Breast epithelium (tissue), 3 donors: ENCODE measurements around the gene SH2D3C.

Experiments used
- POLR2AphosphoS5 ChIP-seq, 3 donors: sonication (generic); formaldehyde crosslinking; IDR thresholded peaks; one replicate each; pipeline ENCODE4 v1.6.1; 2017; ENCODE audit warnings: antibody characterized with exemption in 3 of 3
- TF ChIP-seq, protein P1 (sequence below), 3 donors: fragments of 450-650 bp; IDR thresholded peaks; one replicate each; pipeline ENCODE4 v1.5.1; 2016 to 2017; ENCODE audit warnings: antibody characterized with exemption in 3 of 3, mild to moderate bottlenecking in 3 of 3, moderate library complexity in 3 of 3

DNA sequence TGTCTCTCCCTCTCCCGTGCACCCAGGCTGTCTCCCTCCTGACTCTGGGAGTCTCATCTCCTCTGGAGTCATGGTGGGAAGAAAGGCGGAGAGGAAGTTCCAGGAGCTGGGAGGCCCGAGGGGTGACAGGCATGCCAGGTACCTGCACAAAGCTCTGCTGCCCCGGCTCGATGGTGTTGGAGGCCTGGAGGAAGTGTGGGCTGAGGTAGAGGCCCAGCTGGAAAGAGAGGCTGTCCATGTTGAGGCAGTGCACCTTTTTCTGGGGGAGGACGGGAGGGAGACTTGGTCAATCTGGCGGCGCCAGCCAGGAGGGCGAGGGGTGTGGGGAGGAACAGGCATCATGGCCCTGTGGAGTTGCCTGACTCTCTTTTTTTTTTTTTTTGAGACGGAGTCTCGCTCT is 40.1 kb upstream of the SH2D3C start:
- TF ChIP-seq, protein P1, sequence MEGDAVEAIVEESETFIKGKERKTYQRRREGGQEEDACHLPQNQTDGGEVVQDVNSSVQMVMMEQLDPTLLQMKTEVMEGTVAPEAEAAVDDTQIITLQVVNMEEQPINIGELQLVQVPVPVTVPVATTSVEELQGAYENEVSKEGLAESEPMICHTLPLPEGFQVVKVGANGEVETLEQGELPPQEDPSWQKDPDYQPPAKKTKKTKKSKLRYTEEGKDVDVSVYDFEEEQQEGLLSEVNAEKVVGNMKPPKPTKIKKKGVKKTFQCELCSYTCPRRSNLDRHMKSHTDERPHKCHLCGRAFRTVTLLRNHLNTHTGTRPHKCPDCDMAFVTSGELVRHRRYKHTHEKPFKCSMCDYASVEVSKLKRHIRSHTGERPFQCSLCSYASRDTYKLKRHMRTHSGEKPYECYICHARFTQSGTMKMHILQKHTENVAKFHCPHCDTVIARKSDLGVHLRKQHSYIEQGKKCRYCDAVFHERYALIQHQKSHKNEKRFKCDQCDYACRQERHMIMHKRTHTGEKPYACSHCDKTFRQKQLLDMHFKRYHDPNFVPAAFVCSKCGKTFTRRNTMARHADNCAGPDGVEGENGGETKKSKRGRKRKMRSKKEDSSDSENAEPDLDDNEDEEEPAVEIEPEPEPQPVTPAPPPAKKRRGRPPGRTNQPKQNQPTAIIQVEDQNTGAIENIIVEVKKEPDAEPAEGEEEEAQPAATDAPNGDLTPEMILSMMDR (IDR thresholded peaks at IDR 0.05) = no peak
- no peak for TF ChIP-seq POLR2AphosphoS5 (IDR thresholded peaks at IDR 0.05)
